Tibial nerve (tissue), 4 donors: ENCODE results near the gene ANO1.

Experiments used
- EP300 ChIP-seq, 2 donors: sonication (generic); formaldehyde crosslinking; IDR thresholded peaks; one replicate each; pipeline ENCODE4 v1.6.1; 2017; ENCODE audit warnings: antibody characterized with exemption in 2 of 2, mild to moderate bottlenecking in 1 of 2
- POLR2A ChIP-seq, 2 donors: fragments of 450-650 bp; IDR thresholded peaks; one replicate each; pipeline ENCODE4 v1.6.1; 2017; ENCODE audit warnings: antibody characterized with exemption in 2 of 2, mild to moderate bottlenecking in 2 of 2, moderate library complexity in 2 of 2
- TF ChIP-seq, protein P1 (sequence below), 5 experiments: fragments of 200-600 bp in 3 of 5; fragments of 450-650 bp in 2 of 5; sonication (generic) in 3 of 5; IDR thresholded peaks; one replicate each; pipeline ENCODE4 v1.5.1; 2016 to 2019; ENCODE audit warnings: antibody characterized with exemption in 5 of 5, mild to moderate bottlenecking in 3 of 5, moderate library complexity in 2 of 5

- TF ChIP-seq, protein P1, sequence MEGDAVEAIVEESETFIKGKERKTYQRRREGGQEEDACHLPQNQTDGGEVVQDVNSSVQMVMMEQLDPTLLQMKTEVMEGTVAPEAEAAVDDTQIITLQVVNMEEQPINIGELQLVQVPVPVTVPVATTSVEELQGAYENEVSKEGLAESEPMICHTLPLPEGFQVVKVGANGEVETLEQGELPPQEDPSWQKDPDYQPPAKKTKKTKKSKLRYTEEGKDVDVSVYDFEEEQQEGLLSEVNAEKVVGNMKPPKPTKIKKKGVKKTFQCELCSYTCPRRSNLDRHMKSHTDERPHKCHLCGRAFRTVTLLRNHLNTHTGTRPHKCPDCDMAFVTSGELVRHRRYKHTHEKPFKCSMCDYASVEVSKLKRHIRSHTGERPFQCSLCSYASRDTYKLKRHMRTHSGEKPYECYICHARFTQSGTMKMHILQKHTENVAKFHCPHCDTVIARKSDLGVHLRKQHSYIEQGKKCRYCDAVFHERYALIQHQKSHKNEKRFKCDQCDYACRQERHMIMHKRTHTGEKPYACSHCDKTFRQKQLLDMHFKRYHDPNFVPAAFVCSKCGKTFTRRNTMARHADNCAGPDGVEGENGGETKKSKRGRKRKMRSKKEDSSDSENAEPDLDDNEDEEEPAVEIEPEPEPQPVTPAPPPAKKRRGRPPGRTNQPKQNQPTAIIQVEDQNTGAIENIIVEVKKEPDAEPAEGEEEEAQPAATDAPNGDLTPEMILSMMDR (IDR thresholded peaks at IDR 0.05): no peak
- TF ChIP-seq POLR2A (IDR thresholded peaks at IDR 0.05): no peak
- no peak for TF ChIP-seq EP300 (IDR thresholded peaks at IDR 0.05)
These were observed 11.5 kb downstream of the ANO1 start for GRCh38 chr11:70089631-70090030.
